H1 (cell line): ENCODE measurements around the gene TP63. TPM values are rescaled to one million over a fixed set of nuclear protein-coding genes. Genes with fewer than 3 reads are reported as not detected.

Source experiments
- CTCF ChIA-PET: fragments of 300-600 bp; sonication (Branson Sonifier 250); formaldehyde crosslinking; loops from one replicate; lab custom pipeline; 2021; ENCODE audit not compliant: partially characterized antibody; lab: Charles Lee
- POLR2A ChIA-PET: fragments of 300-600 bp; sonication (Branson Sonifier 250); formaldehyde crosslinking; loops from one replicate; lab custom pipeline; 2021; ENCODE audit warnings: inconsistent platforms; ENCODE audit not compliant: partially characterized antibody; lab: Charles Lee
- DNase-seq, 2 experiments: peaks; one replicate each; pipeline versions ENCODE4 v3.0.0 to v3.0.0-alpha.2; 2010 to 2022; ENCODE audit warnings: low spot score in 2 of 2, low read depth in 1 of 2, mixed read lengths in 1 of 2
- FAIRE-seq: peaks from 2 replicates; lab custom pipeline; 2011; peaks lifted over from hg19 to GRCh38; lab: Jason Lieb, UNC
- H2AFZ ChIP-seq: 2 replicates; pipeline ENCODE4 v1.8.1; 2012; ENCODE audit warnings: low read length, inconsistent platforms
- H2AK5ac ChIP-seq: 2 replicates; pipeline ENCODE4 v1.6.1; 2013; ENCODE audit warnings: low read depth, low read length
- H2BK120ac ChIP-seq: replicated peaks from 2 replicates; pipeline ENCODE3; 2013; ENCODE audit warnings: low read depth, low read length, inconsistent platforms
- H2BK12ac ChIP-seq: 2 replicates; pipeline ENCODE4 v1.6.1; 2013; ENCODE audit warnings: low read depth, low read length
- H2BK15ac ChIP-seq: 2 replicates; pipeline ENCODE4 v1.6.1; 2013; ENCODE audit warnings: low read length
- H2BK20ac ChIP-seq: 2 replicates; pipeline ENCODE4 v1.6.1; 2013; ENCODE audit warnings: low read length
- H2BK5ac ChIP-seq: 2 replicates; pipeline ENCODE4 v1.6.1; 2013; ENCODE audit warnings: low read depth, low read length
- H3K14ac ChIP-seq: 2 replicates; pipeline ENCODE4 v1.6.1; 2013; ENCODE audit warnings: inconsistent platforms; ENCODE audit not compliant: insufficient read length
- H3K18ac ChIP-seq: 2 replicates; pipeline ENCODE4 v1.6.1; 2013; ENCODE audit warnings: low read length; ENCODE audit errors: extremely low read depth
- H3K23ac ChIP-seq: 2 replicates; pipeline ENCODE4 v1.6.1; 2013; ENCODE audit warnings: inconsistent platforms; ENCODE audit not compliant: insufficient read length
- H3K23me2 ChIP-seq: 2 replicates; pipeline ENCODE4 v1.6.1; 2013; ENCODE audit warnings: low read depth, low read length
- H3K27ac ChIP-seq: 2 replicates; pipeline ENCODE4 v1.6.1; 2011; ENCODE audit warnings: low read depth, low read length, inconsistent platforms
- H3K27me3 ChIP-seq, 4 experiments: replicated peaks in 1 of 4; 1 replicate in 1 of 4; 2 replicates in 3 of 4; pipeline versions ENCODE4 v1.6.1 to v1.8.1; 2011 to 2013; ENCODE audit warnings: low read length in 3 of 4, mild to moderate bottlenecking in 3 of 4, inconsistent platforms in 2 of 4, mixed read lengths in 2 of 4, moderate library complexity in 1 of 4; ENCODE audit not compliant: control insufficient read depth in 3 of 4, insufficient read depth in 3 of 4; ENCODE audit errors: extremely low read depth in 1 of 4
- H3K36me3 ChIP-seq, 4 experiments: 2 replicates each; pipeline versions ENCODE4 v1.6.1 to v1.8.1; 2011 to 2013; ENCODE audit warnings: mild to moderate bottlenecking in 4 of 4, low read length in 3 of 4, moderate library complexity in 2 of 4, control low read depth in 1 of 4, inconsistent platforms in 1 of 4; ENCODE audit not compliant: insufficient read depth in 4 of 4, control insufficient read depth in 2 of 4
- H3K4ac ChIP-seq: replicated peaks from 2 replicates; pipeline ENCODE3; 2013; ENCODE audit warnings: low read length, low read depth, mixed read lengths, inconsistent platforms; ENCODE audit not compliant: insufficient read length
- H3K4me1 ChIP-seq, 4 experiments: replicated peaks in 1 of 4; 1 replicate in 1 of 4; 2 replicates in 3 of 4; pipeline versions ENCODE4 v1.6.1 to v1.8.1; 2011 to 2013; ENCODE audit warnings: low read length in 3 of 4, inconsistent platforms in 2 of 4, mixed read lengths in 1 of 4; ENCODE audit not compliant: insufficient read depth in 4 of 4, control insufficient read depth in 3 of 4
- H3K4me2 ChIP-seq, 2 experiments: 2 replicates each; pipeline versions ENCODE4 v1.6.1 to v1.8.1; 2011 to 2013; ENCODE audit warnings: low read depth in 2 of 2, low read length in 2 of 2, control low read depth in 1 of 2, inconsistent platforms in 1 of 2, mild to moderate bottlenecking in 1 of 2; ENCODE audit not compliant: insufficient read depth in 1 of 2
- H3K4me3 ChIP-seq, 4 experiments: fragments of 200-600, 300-600 bp in 1 of 4; sonication (generic), shearing (Covaris generic), sonication (Bioruptor Twin) in 1 of 4; 2 replicates each; pipeline versions ENCODE4 v1.5.1 to v1.8.1; 2011 to 2016; ENCODE audit warnings: low read length in 4 of 4, low read depth in 3 of 4, control low read depth in 2 of 4, inconsistent platforms in 2 of 4, mild to moderate bottlenecking in 2 of 4, mixed read lengths in 1 of 4, moderate library complexity in 1 of 4; ENCODE audit not compliant: insufficient read depth in 2 of 4; ENCODE audit errors: extremely low read depth in 1 of 4
- H3K56ac ChIP-seq: replicated peaks from 2 replicates; pipeline ENCODE3; 2013; ENCODE audit warnings: low read depth, mild to moderate bottlenecking, mixed read lengths, low read length, inconsistent platforms; ENCODE audit not compliant: insufficient read length
- H3K79me1 ChIP-seq: 2 replicates; pipeline ENCODE4 v1.6.1; 2013; ENCODE audit warnings: low read depth, low read length, control low read depth
- H3K79me2 ChIP-seq, 2 experiments: 2 replicates each; pipeline versions ENCODE4 v1.6.1 to v1.8.1; 2012 to 2013; ENCODE audit warnings: low read length in 2 of 2, mild to moderate bottlenecking in 2 of 2, inconsistent platforms in 1 of 2; ENCODE audit not compliant: insufficient read depth in 2 of 2, control insufficient read depth in 1 of 2
- H3K9ac ChIP-seq, 4 experiments: replicated peaks in 1 of 4; 1 replicate in 1 of 4; 2 replicates in 3 of 4; pipeline versions ENCODE4 v1.6.1 to v1.8.1; 2011 to 2013; ENCODE audit warnings: low read depth in 3 of 4, low read length in 3 of 4, control low read depth in 2 of 4, mild to moderate bottlenecking in 2 of 4, moderate library complexity in 2 of 4, inconsistent platforms in 1 of 4; ENCODE audit errors: extremely low read depth in 1 of 4
- H3K9me3 ChIP-seq, 2 experiments: 2 replicates each; pipeline versions ENCODE4 v1.6.1 to v1.8.1; 2012 to 2013; ENCODE audit warnings: mild to moderate bottlenecking in 2 of 2, moderate library complexity in 2 of 2, control low read depth in 1 of 2, inconsistent platforms in 1 of 2, low read depth in 1 of 2, low read length in 1 of 2, mixed read lengths in 1 of 2; ENCODE audit not compliant: insufficient read depth in 2 of 2
- H4K20me1 ChIP-seq, 2 experiments: replicated peaks in 1 of 2; 2 replicates each; pipeline versions ENCODE3 to v1.8.1; 2011 to 2013; ENCODE audit warnings: inconsistent platforms in 2 of 2, low read length in 2 of 2, mild to moderate bottlenecking in 1 of 2; ENCODE audit not compliant: insufficient read depth in 2 of 2, control insufficient read depth in 1 of 2
- H4K5ac ChIP-seq: 2 replicates; pipeline ENCODE4 v1.6.1; 2013; ENCODE audit warnings: low read length, low read depth, mixed read lengths, inconsistent platforms; ENCODE audit not compliant: insufficient read length
- H4K8ac ChIP-seq: 2 replicates; pipeline ENCODE4 v1.8.0; 2013; ENCODE audit warnings: mild to moderate bottlenecking, moderate library complexity, low read length, inconsistent platforms; ENCODE audit not compliant: insufficient read depth; ENCODE audit errors: extremely low read depth
- H4K91ac ChIP-seq: replicated peaks from 2 replicates; pipeline ENCODE3; 2013; ENCODE audit warnings: low read length, mixed read lengths, inconsistent platforms; ENCODE audit not compliant: insufficient read length
- EGR1 ChIP-seq: IDR thresholded peaks from 2 replicates; pipeline ENCODE4 v1.6.1; 2011; ENCODE audit warnings: low read depth, low read length, borderline replicate concordance
- KDM1A ChIP-seq: fragments of 200-600, 300-600 bp; sonication (generic); IDR thresholded peaks from 2 replicates; pipeline ENCODE4 v1.7.1; 2016; ENCODE audit warnings: mild to moderate bottlenecking, low read length, borderline replicate concordance
- NRF1 ChIP-seq: IDR thresholded peaks from 2 replicates; pipeline ENCODE4 v1.6.1; 2011; ENCODE audit warnings: mild to moderate bottlenecking, low read depth, low read length, improper control_type of control experiment
- RAD21 ChIP-seq, 2 experiments: IDR thresholded peaks in 1 of 2; conservative IDR thresholded peaks in 1 of 2; 2 replicates each; pipeline ENCODE4 v1.6.1; 2011; ENCODE audit warnings: low read depth in 2 of 2, low read length in 2 of 2, improper control_type of control experiment in 1 of 2, inconsistent platforms in 1 of 2, mild to moderate bottlenecking in 1 of 2, moderate library complexity in 1 of 2
- RXRA ChIP-seq: IDR thresholded peaks from 2 replicates; pipeline ENCODE4 v1.6.1; 2011; ENCODE audit warnings: low read depth, mild to moderate bottlenecking, low read length, moderate library complexity; ENCODE audit not compliant: insufficient read depth
- SP1 ChIP-seq: IDR thresholded peaks from 2 replicates; pipeline ENCODE4 v1.6.1; 2011; ENCODE audit warnings: low read depth, low read length
- SRF ChIP-seq: IDR thresholded peaks from 2 replicates; pipeline ENCODE4 v1.6.1; 2011; ENCODE audit warnings: mild to moderate bottlenecking, low read depth, low read length, moderate library complexity
- WGBS, 2 experiments: shearing (Covaris generic) in 1 of 2; methylation state at CpG; one replicate each; pipeline versions ENCODE4 v1.1.6 to v1.1.7; 2013 to 2015; ENCODE audit warnings: low lambda C conversion rate in 2 of 2, mixed read lengths in 2 of 2, inconsistent platforms in 1 of 2, low coverage in 1 of 2, missing lambda C conversion rate in 1 of 2; ENCODE audit not compliant: insufficient replicate concordance in 2 of 2, insufficient coverage in 1 of 2, insufficient read length in 1 of 2; ENCODE audit errors: extremely low coverage in 1 of 2, missing lambda C conversion rate in 1 of 2; 5-methylcytosine and 5-hydroxymethylcytosine counted together
- polyA plus RNA-seq, 7 experiments: library from polyadenylated mRNA; depleted of rRNA in 3 of 7; stranded (reverse) in 5 of 7; unstranded in 2 of 7; fragments of >200 nt in 5 of 7; fragments of 200-250 nt in 2 of 7; gene quantifications; 1 replicate in 5 of 7; 2 replicates in 1 of 7; 4 replicates in 1 of 7; pipeline versions ENCODE4 v1.2.1 to v1.2.3, GENCODE V29; 2011 to 2013; ENCODE audit warnings: missing spikeins in 2 of 7, mixed read lengths in 2 of 7
- total RNA-seq: library from RNA; stranded (reverse); fragmentation: NEBNext Ultra II Directional; extraction: Animal tissue kit (Norgen Biotek cat#: 25700); gene quantifications from 2 replicates; pipeline ENCODE4 v1.2.1, GENCODE V29; 2021
- TF ChIP-seq, protein P1 (sequence below): IDR thresholded peaks from 2 replicates; pipeline ENCODE4 v1.6.1; 2012; ENCODE audit warnings: inconsistent platforms

Gene TP63
- total and polyA plus RNA-seq, 2 of the 8 experiments (the other 6 are each of a cell fraction or from before 2014, with no cell fraction given), result not detected

DNA sequence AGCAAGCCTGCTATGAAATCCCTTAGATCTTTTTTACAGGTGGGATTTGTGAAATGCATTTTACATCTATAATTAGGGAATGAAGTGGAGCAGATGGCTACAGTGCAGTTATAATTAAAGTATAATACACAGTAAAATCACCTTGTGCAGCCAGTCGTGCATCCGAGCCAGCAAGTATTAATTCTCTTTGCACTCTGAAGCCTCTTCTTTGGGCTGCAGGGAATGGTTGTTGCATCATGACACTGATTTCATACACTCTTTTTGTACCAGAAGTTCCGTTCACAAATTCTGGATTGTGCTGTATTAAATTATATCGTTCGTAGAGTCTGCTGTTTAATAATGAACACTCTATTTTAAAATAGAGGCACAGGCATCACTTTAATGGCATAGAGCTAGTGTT lies 28.7 kb upstream of the TP63 start:
- Histone ChIP-seq H4K5ac (no peak overlapping the region), H4K8ac (no peak overlapping the region), H3K27me3 (peaks cover 0 to 1% (median 0%) of the 10 kb centered on the region in 4 experiments; a peak in 1 of 7 replicates), H3K79me1 (no peaks in the 10 kb centered on the region), H3K56ac (no peak overlapping the region), H2BK12ac (no peak overlapping the region), H2BK120ac (no peak overlapping the region), H3K4me3 (no peak overlapping the region), H3K4me2 (no peak overlapping the region), H3K18ac (no peak overlapping the region), H4K91ac (no peak overlapping the region), H2BK5ac (no peak overlapping the region), H3K4me1 (no peaks in the 10 kb centered on the region), H2AK5ac (no peak overlapping the region), H4K20me1 (no peaks in the 10 kb centered on the region), H3K27ac (no peak overlapping the region), H3K14ac (no peak overlapping the region), H3K23ac (no peak overlapping the region), H2BK20ac (no peak overlapping the region), H2AFZ (no peak overlapping the region), H3K9me3 (no peaks in the 10 kb centered on the region), H3K4ac (no peak overlapping the region), H3K9ac (no peak overlapping the region), H2BK15ac (no peak overlapping the region), H3K79me2 (no peaks in the 10 kb centered on the region), H3K23me2 (no peaks in the 10 kb centered on the region), H3K36me3 (no peaks in the 10 kb centered on the region)
- ChIA-PET CTCF (interaction anchor here (1.0 to 1.2 kb wide), 3 partner anchors 85 to 330 kb away, joined by 3 to 4 read pairs (median 4); no protein-coding TSS in a partner anchor), POLR2A (no interaction called here)
- TF ChIP-seq, protein P1, sequence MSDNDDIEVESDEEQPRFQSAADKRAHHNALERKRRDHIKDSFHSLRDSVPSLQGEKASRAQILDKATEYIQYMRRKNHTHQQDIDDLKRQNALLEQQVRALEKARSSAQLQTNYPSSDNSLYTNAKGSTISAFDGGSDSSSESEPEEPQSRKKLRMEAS, result no peak
- TF ChIP-seq NRF1, result no peak
- TF ChIP-seq KDM1A, result no peak
- TF ChIP-seq SRF, result no peak
- no peak for TF ChIP-seq RXRA
- TF ChIP-seq SP1, result no peak
- TF ChIP-seq EGR1, result no peak
- no peak for TF ChIP-seq RAD21 (IDR thresholded peaks at IDR 0.05 in 1 of 2, conservative IDR thresholded peaks at IDR 0.05 in 1 of 2; ENCODE audit: low read depth in 2 of 2, low read length in 2 of 2)
- 86% methylated on average over 5 of the region's 5 CpGs; no CpG with 5 or more reads in 1 of the 2 experiments for WGBS, 2 experiments
- FAIRE-seq (no peak), DNase-seq (no peak)
